ENCODE results near the gene GPM6B.

DNA sequence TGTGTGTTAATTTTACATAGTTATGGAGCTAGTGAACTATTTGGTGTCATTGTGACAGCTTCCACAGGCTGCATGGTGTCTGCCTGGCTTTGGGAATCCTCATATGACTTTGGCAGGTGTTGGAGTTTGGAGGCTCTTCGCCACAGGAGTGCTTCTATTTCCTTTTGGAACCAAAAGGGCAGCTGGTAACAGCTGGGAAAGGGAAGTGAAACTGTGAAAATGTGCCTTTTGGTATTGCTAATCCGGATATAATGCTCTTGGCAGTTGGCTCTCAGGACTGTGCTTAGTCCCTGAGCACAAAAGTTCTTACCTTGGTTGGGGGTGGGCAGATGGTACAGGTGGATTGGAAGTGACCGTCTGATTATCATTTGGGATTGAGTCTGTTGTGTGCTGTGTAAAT, 64.2 kb downstream of the GPM6B start:
- TF ChIP-seq POLR2A (IDR thresholded peaks at IDR 0.05; ENCODE audit: low read depth, low read length) (no peak), BHLHE40 (IDR thresholded peaks at IDR 0.05; ENCODE audit: low read depth, low read length) (no peak), MXI1 (IDR thresholded peaks at IDR 0.05; ENCODE audit: borderline replicate concordance, low read depth, low read length) (no peak), RAD21 (IDR thresholded peaks at IDR 0.05; ENCODE audit: low read length) (no peak), CEBPB (IDR thresholded peaks at IDR 0.05; ENCODE audit: low read depth, low read length) (no peak), MAZ (IDR thresholded peaks at IDR 0.05; ENCODE audit: borderline replicate concordance, low read depth, low read length) (no peak), FOS (IDR thresholded peaks at IDR 0.05; ENCODE audit: low read depth, low read length) (no peak), RCOR1 (IDR thresholded peaks at IDR 0.05; ENCODE audit: insufficient replicate concordance, low read length) (no peak), CHD1 (IDR thresholded peaks at IDR 0.05; ENCODE audit: low read depth, low read length) (no peak), SMC3 (IDR thresholded peaks at IDR 0.05; ENCODE audit: low read depth, low read length) (no peak)
- TF ChIP-seq, protein P1, sequence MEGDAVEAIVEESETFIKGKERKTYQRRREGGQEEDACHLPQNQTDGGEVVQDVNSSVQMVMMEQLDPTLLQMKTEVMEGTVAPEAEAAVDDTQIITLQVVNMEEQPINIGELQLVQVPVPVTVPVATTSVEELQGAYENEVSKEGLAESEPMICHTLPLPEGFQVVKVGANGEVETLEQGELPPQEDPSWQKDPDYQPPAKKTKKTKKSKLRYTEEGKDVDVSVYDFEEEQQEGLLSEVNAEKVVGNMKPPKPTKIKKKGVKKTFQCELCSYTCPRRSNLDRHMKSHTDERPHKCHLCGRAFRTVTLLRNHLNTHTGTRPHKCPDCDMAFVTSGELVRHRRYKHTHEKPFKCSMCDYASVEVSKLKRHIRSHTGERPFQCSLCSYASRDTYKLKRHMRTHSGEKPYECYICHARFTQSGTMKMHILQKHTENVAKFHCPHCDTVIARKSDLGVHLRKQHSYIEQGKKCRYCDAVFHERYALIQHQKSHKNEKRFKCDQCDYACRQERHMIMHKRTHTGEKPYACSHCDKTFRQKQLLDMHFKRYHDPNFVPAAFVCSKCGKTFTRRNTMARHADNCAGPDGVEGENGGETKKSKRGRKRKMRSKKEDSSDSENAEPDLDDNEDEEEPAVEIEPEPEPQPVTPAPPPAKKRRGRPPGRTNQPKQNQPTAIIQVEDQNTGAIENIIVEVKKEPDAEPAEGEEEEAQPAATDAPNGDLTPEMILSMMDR (conservative IDR thresholded peaks at IDR 0.05; ENCODE audit: low read depth, low read length), result no peak
- TF ChIP-seq, protein P2, sequence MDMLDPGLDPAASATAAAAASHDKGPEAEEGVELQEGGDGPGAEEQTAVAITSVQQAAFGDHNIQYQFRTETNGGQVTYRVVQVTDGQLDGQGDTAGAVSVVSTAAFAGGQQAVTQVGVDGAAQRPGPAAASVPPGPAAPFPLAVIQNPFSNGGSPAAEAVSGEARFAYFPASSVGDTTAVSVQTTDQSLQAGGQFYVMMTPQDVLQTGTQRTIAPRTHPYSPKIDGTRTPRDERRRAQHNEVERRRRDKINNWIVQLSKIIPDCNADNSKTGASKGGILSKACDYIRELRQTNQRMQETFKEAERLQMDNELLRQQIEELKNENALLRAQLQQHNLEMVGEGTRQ (IDR thresholded peaks at IDR 0.05; ENCODE audit: low read depth, low read length), result no peak
- TF ChIP-seq, protein P3, sequence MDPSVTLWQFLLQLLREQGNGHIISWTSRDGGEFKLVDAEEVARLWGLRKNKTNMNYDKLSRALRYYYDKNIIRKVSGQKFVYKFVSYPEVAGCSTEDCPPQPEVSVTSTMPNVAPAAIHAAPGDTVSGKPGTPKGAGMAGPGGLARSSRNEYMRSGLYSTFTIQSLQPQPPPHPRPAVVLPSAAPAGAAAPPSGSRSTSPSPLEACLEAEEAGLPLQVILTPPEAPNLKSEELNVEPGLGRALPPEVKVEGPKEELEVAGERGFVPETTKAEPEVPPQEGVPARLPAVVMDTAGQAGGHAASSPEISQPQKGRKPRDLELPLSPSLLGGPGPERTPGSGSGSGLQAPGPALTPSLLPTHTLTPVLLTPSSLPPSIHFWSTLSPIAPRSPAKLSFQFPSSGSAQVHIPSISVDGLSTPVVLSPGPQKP (IDR thresholded peaks at IDR 0.05; ENCODE audit: borderline replicate concordance, low read depth, low read length), result no peak

Data from IMR-90 (cell line).